GM21390 (cell line): ENCODE measurements around the gene ZNF470.

ENCODE experiments used
- ATAC-seq: cut with Tn5 transposase; IDR thresholded peaks from one replicate; pipeline ENCODE4 v1.9.1; 2021; ENCODE audit not compliant: unreplicated experiment

Gene ZNF470

DNA sequence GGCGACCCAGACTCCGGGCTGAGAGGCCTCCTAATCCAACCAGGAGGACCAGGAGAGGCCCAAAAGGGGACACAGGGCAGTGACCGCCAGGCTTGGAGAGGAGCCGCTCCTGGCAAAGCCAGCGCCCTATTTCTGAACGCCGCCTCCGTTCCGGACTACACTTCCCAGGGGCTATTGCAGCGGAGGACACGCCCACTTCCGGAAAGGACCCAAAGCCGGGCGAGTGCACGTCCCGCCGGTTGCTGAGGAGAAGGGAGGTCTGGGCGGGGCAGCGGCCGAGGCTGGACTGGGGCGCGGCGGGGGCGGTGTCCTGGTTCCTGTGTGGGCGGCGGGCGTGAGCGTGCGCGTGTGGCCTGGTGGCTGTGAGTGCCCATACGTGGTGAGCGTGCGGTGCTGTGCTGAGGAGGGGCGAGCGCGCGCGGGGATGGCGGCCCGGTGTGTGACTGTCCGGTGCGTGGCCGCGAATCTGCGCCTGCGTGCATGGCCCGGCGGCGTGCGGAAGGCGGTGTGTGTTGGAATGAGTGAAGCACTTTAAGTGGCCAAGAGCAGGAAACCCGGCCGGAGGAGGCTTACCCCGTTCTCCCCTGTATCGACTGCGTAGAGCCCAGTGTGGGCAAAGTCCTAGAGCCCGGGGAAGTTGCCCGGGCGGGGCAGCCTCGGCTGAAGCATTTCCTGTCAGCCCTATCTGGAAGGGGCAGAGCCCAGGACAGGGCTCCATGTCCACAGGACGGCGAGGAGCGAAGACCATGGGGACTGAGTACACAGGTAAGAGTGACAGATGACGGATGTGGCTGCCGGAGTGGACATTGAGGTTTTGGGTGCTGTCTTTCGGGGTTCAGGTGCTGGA lies at the start of gene ZNF470:
Gene ZNF470, plus strand, starts transcription at position 195 of the 847 bp plus-strand sequence. CDS start 2,844 bp downstream, outside the sequence.
- ATAC-seq = peak; percentile 93

DNA sequence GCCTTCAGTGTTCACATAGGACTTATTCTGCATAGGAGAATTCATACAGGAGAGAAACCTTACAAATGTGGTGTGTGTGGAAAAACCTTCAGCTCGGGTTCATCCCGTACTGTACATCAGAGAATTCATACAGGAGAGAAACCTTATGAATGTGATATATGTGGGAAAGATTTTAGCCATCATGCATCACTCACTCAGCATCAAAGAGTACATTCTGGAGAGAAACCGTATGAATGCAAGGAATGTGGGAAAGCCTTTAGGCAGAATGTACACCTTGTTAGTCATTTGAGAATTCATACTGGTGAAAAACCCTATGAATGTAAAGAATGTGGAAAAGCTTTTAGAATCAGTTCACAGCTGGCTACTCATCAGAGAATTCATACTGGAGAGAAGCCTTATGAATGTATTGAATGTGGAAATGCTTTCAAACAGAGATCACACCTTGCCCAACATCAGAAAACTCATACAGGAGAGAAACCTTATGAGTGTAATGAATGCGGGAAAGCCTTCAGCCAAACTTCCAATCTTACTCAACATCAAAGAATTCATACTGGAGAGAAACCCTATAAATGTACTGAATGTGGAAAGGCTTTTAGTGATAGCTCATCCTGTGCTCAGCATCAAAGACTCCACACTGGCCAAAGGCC lies 41.9 kb upstream of the ZNF470 start:
- ATAC-seq = no peak

- no peak for ATAC-seq
Measured at GRCh38 chr19:56537442-56537841, 29.8 kb upstream of the ZNF470 start.

GRCh38 chr19:56538254-56538760 lies 29.0 kb upstream of the ZNF470 start:
- no peak for ATAC-seq

- ATAC-seq = no peak
Measured at GRCh38 chr19:56538761-56539263, 28.5 kb upstream of the ZNF470 start, which contains the start of gene ZFP28. Gene ZFP28 (plus strand): TSS chr19:56538948. CDS start chr19:56539019, 71 bp downstream.

GRCh38 chr19:56543776-56544175 lies 23.5 kb upstream of the ZNF470 start:
- no peak for ATAC-seq

DNA sequence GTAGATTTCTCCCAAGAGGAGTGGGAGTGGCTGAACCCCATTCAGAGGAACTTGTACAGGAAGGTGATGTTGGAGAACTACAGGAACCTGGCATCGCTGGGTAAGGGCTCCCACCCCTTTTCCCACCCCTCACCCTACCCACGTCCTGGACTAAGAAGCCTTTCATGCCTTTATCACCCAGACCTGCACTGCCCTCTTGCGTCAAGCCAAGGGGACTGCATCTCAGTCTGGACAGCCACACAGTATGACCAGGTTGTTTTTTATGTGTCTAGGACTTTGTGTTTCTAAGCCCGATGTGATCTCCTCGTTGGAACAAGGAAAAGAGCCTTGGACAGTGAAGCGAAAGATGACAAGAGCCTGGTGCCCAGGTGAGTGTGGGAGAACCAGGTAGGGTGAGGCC lies 19.7 kb upstream of the ZNF470 start:
- ATAC-seq = no peak

- no peak for ATAC-seq
Measured at GRCh38 chr19:56554272-56554869, 12.9 kb upstream of the ZNF470 start.

- ATAC-seq = no peak
Measured at GRCh38 chr19:56562766-56563165, 4.5 kb upstream of the ZNF470 start.

DNA sequence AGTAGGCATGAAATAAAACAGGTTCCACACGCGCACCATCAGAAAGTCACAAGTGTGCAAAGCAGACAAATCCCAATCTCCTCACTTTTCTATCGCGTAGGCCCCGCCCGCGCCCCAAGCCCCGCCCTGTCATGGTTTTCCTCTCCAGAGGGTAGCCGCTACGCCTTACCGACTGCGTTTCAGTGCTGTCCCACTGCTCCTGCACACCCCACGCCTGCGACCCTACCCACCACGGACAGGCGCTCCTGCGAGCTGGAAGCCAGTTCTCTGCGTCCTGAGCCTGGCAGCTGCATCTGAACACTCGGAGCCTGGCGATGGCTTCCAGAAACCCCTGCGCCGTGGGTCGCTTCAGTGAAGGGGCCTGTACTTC lies 379 bp upstream of the ZNF470 start:
- ATAC-seq = peak; percentile 45

- ATAC-seq = no peak
Measured at GRCh38 chr19:56572589-56572988, 5.3 kb downstream of the ZNF470 start.

- no peak for ATAC-seq
Measured at GRCh38 chr19:56573914-56574313, 6.6 kb downstream of the ZNF470 start.

- no peak for ATAC-seq
Measured at GRCh38 chr19:56577719-56578602, 10.7 kb downstream of the ZNF470 start.

DNA sequence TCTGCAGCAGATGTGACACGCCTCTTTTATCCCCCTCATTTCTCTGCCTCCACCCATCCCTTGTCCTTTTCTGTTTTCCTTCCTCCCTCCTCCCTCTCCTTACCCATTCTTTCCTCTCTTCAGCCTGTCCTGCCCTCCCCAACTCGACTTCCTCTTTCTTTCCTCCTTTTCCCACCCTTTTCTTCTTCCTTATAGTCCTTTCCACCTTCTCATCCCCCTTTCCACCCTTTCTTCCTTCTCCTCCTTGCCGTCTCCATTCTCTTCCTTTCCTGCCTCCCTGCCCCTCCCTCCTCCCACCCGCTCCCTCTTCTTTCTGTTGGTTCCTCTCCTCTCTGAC lies 27.1 kb downstream of the ZNF470 start:
- no peak for ATAC-seq

GRCh38 chr19:56594783-56595547 lies 27.7 kb downstream of the ZNF470 start, which contains the start of gene ZNF71:
Gene ZNF71 (plus strand): TSS chr19:56595302. CDS start chr19:56601559, 6,257 bp downstream.
- ATAC-seq = peak; percentile 91

DNA sequence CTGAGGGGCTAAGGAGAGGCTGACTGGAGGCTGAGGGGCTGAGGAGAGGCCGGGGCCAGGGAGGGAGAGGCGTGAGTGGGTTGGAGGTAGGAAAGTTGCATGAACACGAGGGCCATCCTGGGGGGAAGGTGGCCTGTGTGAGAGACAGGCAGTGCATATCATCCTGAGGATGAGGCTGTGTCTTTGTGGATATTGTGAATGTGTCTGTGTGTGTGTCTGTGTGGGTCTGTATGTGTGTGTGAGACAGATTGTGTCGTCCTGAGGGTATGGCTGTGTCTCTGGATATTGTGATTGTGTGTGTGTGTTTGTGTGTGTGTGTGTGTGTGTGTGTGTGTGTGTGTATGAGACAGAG lies 28.3 kb downstream of the ZNF470 start:
- ATAC-seq = no peak

GRCh38 chr19:56596676-56597075 lies 29.4 kb downstream of the ZNF470 start:
- no peak for ATAC-seq

GRCh38 chr19:56597696-56598095 lies 30.4 kb downstream of the ZNF470 start:
- no peak for ATAC-seq

- no peak for ATAC-seq
Measured at GRCh38 chr19:56601375-56601774, 34.1 kb downstream of the ZNF470 start.

DNA sequence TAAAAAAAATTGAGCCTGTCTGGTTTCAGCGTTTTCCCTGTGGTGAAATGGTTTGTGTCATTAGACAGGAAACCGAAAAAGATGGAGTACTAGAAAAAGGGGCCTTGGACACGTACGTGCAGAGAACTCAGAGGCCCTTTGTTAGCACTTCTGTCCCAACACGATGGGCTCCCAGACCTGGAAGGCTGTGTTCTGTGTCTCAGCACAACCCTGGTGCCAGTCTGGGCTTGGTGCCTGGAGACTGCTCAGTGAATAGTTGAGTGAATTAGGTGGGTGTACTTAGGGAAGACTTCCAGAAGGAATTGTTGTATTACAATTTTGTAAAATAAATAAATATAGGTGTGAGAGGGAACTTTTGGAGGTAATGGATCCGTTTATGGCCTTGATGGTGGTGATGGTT lies 36.6 kb downstream of the ZNF470 start:
- ATAC-seq = no peak
